Measurements from ENCODE around the gene NDUFS6.

DNA sequence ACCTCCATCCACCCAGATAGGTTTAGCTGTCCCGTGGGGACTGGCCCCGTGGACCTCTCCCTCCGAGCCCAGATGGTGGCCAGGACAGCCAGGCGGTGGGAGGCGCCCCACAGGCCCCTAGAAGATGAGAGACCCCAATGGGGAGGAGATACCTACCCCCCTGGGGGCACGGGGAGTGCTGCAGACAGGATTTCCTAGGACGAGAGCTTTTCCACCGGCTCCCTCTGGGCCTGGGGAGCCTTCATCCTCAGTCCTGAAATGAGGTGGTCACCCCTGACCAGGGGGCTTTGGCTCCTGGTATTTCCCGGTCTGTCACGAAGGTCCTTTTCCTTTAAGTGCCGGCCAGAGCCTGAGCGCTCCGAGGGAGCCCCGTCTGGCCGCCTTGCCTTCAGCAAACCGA, 48.3 kb upstream of the NDUFS6 start:
- TF ChIP-seq, protein P1, sequence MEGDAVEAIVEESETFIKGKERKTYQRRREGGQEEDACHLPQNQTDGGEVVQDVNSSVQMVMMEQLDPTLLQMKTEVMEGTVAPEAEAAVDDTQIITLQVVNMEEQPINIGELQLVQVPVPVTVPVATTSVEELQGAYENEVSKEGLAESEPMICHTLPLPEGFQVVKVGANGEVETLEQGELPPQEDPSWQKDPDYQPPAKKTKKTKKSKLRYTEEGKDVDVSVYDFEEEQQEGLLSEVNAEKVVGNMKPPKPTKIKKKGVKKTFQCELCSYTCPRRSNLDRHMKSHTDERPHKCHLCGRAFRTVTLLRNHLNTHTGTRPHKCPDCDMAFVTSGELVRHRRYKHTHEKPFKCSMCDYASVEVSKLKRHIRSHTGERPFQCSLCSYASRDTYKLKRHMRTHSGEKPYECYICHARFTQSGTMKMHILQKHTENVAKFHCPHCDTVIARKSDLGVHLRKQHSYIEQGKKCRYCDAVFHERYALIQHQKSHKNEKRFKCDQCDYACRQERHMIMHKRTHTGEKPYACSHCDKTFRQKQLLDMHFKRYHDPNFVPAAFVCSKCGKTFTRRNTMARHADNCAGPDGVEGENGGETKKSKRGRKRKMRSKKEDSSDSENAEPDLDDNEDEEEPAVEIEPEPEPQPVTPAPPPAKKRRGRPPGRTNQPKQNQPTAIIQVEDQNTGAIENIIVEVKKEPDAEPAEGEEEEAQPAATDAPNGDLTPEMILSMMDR (IDR thresholded peaks at IDR 0.05) = no peak
- no peak for TF ChIP-seq POLR2A (IDR thresholded peaks at IDR 0.05)

Data from body of pancreas (tissue), 4 donors.